Muscle of leg (tissue), 11 donors: Measurements from ENCODE around the gene ARHGAP8. TPM values are rescaled to one million over a fixed set of nuclear protein-coding genes. Genes with fewer than 3 reads are reported as not detected.
"Not testable (repeated sequence)": the region's sequence is repeated elsewhere in the genome, so short reads cannot be mapped to it uniquely, and the experiment has no call there.

Experiments used
- DNase-seq: peaks from one replicate; pipeline ENCODE4 v3.0.0; 2013
- H3K27ac ChIP-seq: one replicate; pipeline ENCODE4 v1.5.1; 2013; ENCODE audit warnings: mild to moderate bottlenecking, low read length, control low read depth
- H3K27me3 ChIP-seq: one replicate; pipeline ENCODE4 v1.6.1; 2013; ENCODE audit warnings: low read length; ENCODE audit not compliant: control insufficient read depth, insufficient read depth
- H3K36me3 ChIP-seq: one replicate; pipeline ENCODE4 v1.6.1; 2013; ENCODE audit warnings: low read length; ENCODE audit not compliant: control insufficient read depth, insufficient read depth
- H3K4me1 ChIP-seq: one replicate; pipeline ENCODE4 v1.6.1; 2013; ENCODE audit warnings: low read length; ENCODE audit not compliant: control insufficient read depth, insufficient read depth
- H3K4me3 ChIP-seq: one replicate; pipeline ENCODE4 v1.5.1; 2013; ENCODE audit warnings: low read length, control low read depth
- H3K9me3 ChIP-seq: replicated peaks from 2 replicates; pipeline ENCODE4 v1.6.1; 2013; ENCODE audit warnings: low read depth, low read length; ENCODE audit not compliant: control insufficient read depth
- WGBS: methylation state at CpG from one replicate; pipeline ENCODE4 v1.1.5; 2013; ENCODE audit warnings: missing lambda C conversion rate; ENCODE audit not compliant: insufficient coverage; 5-methylcytosine and 5-hydroxymethylcytosine counted together
- polyA plus RNA-seq, 8 donors: library from polyadenylated mRNA; unstranded; fragments of 120-200 nt; gene quantifications; one replicate each; pipeline versions ENCODE4 v1.2.1 to v1.2.3, GENCODE V29; 2013; ENCODE audit warnings: inconsistent platforms in 1 of 8, low replicate concordance in 1 of 8; ENCODE audit not compliant: insufficient read length in 8 of 8, insufficient read depth in 1 of 8
- total RNA-seq: library from RNA; stranded (reverse); fragments of 120-200 nt; gene quantifications from one replicate; pipeline ENCODE4 v1.2.4, GENCODE V29; 2013

ARHGAP8 gene
- total and polyA plus RNA-seq, 9 donors, result 0.76 to 2.8 (median 1.1) TPM

DNA sequence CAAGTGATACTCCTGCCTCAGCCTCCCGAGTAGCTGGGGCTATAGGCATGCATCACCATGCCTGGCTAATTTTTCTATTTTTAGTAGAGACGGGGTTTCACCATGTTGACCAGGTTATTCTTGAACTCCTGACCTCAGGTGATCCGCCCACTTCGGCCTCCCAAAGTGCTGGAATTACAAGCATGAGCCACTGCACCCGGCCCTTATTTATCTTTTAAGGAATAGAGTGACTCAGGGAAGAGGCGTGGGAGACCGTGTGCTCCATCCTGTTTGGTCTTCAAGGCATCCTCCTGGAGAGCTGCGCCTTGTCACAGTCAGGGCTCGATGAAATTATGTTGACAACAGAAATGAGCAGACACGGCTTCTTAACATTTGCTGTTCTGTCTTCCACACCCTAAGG lies 12.7 kb upstream of the ARHGAP8 start:
- Histone ChIP-seq H3K4me1 (peaks cover 22% of the 10 kb centered on the region), H3K27me3 (peaks cover 31% of the 10 kb centered on the region)
- DNase-seq, H3K27ac ChIP-seq, H3K9me3 ChIP-seq, H3K36me3 ChIP-seq, H3K4me3 ChIP-seq: not testable (repeated sequence)
- WGBS, result 66% methylated on average over 7 of the region's 10 CpGs

DNA sequence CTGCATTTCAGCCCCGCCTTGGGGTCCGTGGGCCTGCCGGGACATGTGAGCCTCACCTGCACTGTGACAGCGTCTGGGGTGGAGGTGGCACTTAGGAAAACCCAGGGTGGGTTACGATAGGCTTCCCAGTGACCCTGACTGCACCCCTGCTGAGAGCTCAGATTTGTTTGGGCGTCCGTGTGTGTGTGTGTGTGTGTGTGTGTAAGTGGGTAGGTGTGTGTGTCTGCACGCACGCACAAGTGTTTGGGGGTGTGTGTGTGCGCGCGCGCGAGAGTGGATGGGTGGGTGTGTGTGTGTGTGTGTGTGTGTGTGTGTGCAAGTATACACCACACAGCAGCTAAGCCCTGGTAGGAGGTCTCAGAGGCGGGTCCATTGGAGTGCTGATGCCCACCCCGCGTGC lies 12.1 kb upstream of the ARHGAP8 start:
- Histone ChIP-seq H3K4me1 (peaks cover 22% of the 10 kb centered on the region), H3K9me3 (no peaks in the 10 kb centered on the region), H3K36me3 (no peaks in the 10 kb centered on the region), H3K27me3 (peaks cover 33% of the 10 kb centered on the region), H3K27ac (no peak overlapping the region), H3K4me3 (no peak overlapping the region)
- 64% methylated on average over 8 of the region's 17 CpGs for WGBS
- DNase-seq, result no peak

DNA sequence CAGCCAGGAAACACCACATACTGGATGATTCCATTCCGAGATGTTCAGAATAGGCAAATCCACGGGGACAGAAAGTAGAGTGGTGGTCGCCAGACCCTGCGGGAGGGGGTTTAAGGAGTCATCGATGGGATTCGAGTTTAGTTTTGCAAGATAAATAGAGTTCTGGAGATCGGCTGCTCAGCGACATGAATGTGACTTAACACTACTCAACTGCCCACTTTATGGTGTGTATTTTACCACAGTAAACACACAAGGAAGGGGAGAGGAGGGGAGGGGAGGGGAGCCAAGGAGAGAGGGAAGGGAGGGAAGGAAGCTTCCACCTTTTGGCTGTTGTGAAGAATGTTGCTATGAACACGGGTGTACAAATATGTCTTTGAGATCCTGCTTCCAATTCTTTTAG lies 10.4 kb upstream of the ARHGAP8 start:
- no peaks in the 10 kb centered on the region for H3K36me3 ChIP-seq
- no peak overlapping the region for H3K27ac ChIP-seq
- peaks cover 10% of the 10 kb centered on the region for H3K4me1 ChIP-seq
- DNase-seq, result no peak
- H3K27me3 ChIP-seq, result peaks cover 33% of the 10 kb centered on the region
- H3K9me3 ChIP-seq, result no peaks in the 10 kb centered on the region
- WGBS, result no CpG with 5 or more reads among the region's 9 CpGs
- H3K4me3 ChIP-seq, result no peak overlapping the region

DNA sequence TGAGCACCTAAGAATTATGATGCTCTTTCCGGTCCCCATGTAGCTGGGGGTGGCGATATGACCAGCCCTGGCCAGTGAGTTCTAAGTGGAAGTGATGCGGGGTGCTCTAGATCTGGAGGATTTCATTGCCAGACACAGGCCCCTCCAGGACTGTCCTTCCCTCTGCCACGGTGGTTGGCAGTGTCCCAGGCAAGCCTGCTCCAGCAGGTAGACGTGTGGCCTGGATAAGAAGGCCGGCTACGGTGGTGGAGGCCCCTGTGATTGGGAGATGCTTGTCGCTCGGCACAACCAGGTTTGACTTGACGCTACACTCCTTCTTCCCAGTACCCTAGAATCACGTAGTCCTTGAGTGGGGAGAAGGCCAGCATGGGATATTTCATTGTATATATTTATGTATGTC lies 9.1 kb upstream of the ARHGAP8 start:
- WGBS, result 81% methylated on average over 3 of the region's 11 CpGs
- Histone ChIP-seq H3K4me3 (no peak overlapping the region), H3K27me3 (peaks cover 20% of the 10 kb centered on the region), H3K27ac (no peak overlapping the region), H3K4me1 (peaks cover 3% of the 10 kb centered on the region), H3K9me3 (no peaks in the 10 kb centered on the region), H3K36me3 (no peaks in the 10 kb centered on the region)
- DNase-seq, result no peak

DNA sequence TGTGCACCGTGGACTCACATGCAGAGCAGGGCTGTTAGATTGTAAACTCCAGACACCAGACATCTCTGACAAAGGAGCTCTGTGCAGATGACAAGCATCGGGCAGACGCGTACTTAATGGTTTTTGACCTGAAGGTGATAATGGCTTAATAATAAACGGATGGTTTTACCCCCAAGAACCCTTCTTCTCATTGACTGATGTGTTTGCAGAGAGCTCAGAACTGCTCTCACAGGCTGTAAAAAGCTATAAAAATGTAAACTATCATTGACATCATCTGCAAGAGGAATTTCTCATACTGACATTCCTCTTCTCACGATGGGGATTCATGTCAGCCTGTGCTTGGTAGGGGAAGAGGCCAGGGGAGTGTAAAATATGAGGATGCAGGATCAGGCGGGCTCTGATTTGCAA lies 8.6 kb upstream of the ARHGAP8 start:
- Histone ChIP-seq H3K9me3 (no peaks in the 10 kb centered on the region), H3K4me3 (no peak overlapping the region), H3K27me3 (peaks cover 15% of the 10 kb centered on the region), H3K4me1 (peaks cover 3% of the 10 kb centered on the region), H3K27ac (no peak overlapping the region), H3K36me3 (no peaks in the 10 kb centered on the region)
- WGBS, result 13% methylated on average over 1 of the region's 7 CpGs
- no peak for DNase-seq

DNA sequence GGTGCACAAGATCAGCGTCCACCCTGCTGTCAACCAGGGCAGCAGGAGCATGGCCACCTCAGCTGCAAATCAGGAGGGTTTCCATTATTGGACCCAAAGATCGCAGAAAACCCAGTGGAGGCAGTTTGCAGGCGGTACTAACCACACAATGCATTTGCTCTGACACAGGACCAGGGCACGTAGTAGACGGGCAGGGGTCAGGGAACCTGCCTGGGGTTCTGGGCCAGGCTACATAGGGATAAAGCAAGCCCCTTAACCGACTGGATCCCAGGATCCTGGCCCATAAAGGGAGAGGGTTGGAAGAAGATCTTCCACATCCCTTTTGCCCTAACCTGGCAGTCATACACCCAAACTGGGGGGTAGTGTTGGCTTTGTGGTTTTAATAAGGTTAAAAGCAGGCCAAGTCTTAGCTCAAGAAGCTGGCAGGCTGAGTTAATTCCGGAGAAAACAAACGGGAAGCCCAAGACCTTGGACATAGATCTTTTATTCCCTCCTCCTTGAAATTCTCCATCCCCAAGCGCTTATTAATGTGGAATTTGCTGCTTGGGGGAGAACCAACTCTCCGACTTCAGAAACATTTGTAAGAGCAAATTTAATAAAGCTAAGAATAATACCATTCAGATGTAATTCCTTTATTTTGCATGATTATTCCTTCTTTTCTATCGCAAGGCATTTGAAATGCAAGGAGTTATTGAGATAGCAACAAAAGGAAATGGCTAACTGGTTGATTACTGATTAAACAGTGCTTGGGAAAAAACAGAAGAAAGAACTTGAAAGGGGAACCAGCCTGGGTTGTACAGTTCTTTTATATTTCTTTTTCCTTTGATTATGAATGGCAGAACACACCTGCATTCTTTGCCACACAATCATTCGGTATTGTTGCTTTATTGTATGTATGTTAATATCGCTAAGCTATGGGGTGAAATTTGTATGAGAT lies 6.3 kb upstream of the ARHGAP8 start:
- Histone ChIP-seq H3K27ac (no peak overlapping the region), H3K4me1 (peaks cover 3% of the 10 kb centered on the region), H3K27me3 (peaks cover 13% of the 10 kb centered on the region), H3K36me3 (no peaks in the 10 kb centered on the region), H3K9me3 (no peaks in the 10 kb centered on the region), H3K4me3 (no peak overlapping the region)
- DNase-seq, result no peak
- WGBS, result 80% methylated on average over 1 of the region's 13 CpGs

DNA sequence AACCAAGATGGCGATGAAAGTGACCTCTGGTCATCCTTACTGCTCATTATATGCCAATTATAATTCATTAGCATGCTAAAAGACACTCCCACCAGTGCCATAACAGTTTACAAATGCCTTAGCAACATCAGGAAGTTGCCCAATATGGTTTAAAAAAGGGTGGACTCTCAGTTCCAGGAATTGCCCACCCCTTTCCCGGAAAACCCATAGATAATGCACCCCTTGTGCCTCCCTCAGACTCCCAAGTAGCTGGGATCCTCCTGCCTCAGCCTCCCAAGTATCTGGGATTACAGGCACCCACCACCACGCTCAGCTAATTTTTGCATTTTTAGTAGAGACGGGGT lies 4.6 kb upstream of the ARHGAP8 start:
- not testable (repeated sequence) for H3K36me3 ChIP-seq, H3K9me3 ChIP-seq, H3K27ac ChIP-seq, H3K4me1 ChIP-seq, H3K4me3 ChIP-seq
- peak; percentile 0 for DNase-seq
- H3K27me3 ChIP-seq, result peaks cover 27% of the 10 kb centered on the region
- WGBS, result 100% methylated on average over 3 of the region's 4 CpGs

DNA sequence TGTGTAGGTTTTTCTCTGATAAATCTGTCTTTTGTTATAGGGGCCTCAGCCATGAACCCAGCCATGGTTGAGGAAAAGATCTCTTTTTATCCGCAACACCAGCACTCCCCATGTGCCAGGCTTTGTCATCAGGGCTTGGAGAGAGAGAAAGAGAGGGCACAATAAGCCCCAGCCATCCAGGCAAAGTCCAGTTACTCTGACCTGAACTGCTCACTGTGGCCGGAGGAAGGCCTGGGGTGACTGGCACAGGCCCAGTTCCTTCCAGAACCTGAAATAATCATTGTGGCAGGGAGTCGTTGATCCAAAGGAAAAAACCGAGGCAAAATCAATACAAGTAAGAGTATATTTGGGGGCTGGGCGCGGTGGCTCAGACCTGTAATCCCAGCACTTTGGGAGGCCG lies 3.9 kb upstream of the ARHGAP8 start:
- Histone ChIP-seq H3K9me3 (no peaks in the 10 kb centered on the region), H3K36me3 (no peaks in the 10 kb centered on the region), H3K27ac (no peak overlapping the region), H3K4me3 (no peak overlapping the region), H3K4me1 (peaks cover 12% of the 10 kb centered on the region), H3K27me3 (peaks cover 34% of the 10 kb centered on the region)
- DNase-seq, result peak; percentile 1
- 82% methylated on average over 5 of the region's 7 CpGs for WGBS

DNA sequence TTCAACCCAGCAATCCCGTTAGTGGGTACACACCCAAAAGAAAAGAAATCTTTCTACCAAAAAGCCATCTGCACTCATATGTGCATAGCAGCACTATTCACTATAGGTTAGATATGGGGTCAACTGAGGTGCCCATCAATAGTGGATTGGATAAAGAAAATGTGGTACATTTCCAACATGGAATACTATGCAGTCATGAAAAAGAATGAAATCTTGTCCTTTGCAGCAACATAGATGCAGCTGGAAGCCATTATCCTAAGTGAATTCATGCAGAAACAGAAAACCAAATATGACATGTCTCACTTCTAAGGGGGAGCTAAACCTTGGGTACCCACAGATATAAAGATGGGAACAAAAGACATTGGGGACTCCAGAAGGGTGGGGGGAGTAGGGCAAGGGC lies 1.9 kb upstream of the ARHGAP8 start:
- Histone ChIP-seq H3K9me3 (no peaks in the 10 kb centered on the region), H3K36me3 (no peaks in the 10 kb centered on the region), H3K27ac (no peak overlapping the region), H3K4me1 (peaks cover 21% of the 10 kb centered on the region), H3K4me3 (no peak overlapping the region), H3K27me3 (peaks cover 50% of the 10 kb centered on the region)
- DNase-seq, result no peak
- no CpG with 5 or more reads among the region's 1 CpG for WGBS

DNA sequence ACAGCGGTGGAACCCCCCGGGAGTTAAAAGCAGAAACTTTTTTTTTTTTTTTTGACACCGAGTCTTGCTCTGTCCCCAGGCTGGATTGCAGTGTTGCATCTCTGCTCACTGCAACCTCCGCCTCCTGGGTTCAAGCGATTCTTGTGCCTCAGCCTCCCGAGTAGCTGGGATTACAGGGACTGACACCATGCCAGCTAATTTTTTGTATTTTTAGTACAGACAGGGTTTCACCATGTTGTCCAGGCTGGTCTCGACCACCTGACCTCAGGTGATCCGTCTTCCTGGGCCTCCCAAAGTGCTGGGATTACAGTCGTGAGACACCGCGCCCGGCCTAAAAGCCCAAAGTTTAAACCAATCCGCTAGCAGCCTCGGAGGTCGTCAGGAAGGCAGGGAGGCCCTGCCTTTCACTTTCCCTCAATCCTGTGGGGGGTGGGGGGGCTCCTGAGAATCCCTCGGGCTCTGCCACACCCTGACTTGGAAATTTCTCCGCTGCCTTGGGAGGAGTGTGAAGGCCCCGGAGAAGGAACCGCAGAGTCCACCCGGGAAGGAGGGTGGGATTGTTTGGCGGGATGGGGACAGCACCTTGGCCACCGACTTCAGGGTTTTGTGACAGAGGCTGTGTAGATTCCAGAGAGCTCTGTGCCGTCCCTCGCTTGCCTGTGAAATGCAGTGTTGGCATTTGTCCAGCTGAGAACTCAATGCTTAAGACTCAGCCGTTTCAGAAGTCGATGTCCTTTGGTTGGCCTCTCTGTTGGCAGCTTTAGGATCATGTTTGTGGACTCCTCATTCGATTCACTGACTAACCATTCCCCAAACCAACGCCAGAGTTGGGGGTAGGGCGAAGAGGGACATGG lies 1.0 kb downstream of the ARHGAP8 start:
- no peaks in the 10 kb centered on the region for H3K36me3 ChIP-seq
- H3K27me3 ChIP-seq, result peaks cover 47% of the 10 kb centered on the region
- WGBS, result 6% methylated on average over 17 of the region's 29 CpGs
- no peaks in the 10 kb centered on the region for H3K9me3 ChIP-seq
- peak overlapping the region; percentile 32 for H3K27ac ChIP-seq
- peak; percentile 96 for DNase-seq
- H3K4me3 ChIP-seq, result no peak overlapping the region
- peaks cover 26% of the 10 kb centered on the region for H3K4me1 ChIP-seq
